DLD1 (cell line): ENCODE results near the gene RERE.

Source experiments
- in situ Hi-C: cut with HindIII; loops from 2 replicates; pipeline ENCODE4 v1.10.0; 2017; ENCODE audit warnings: low sequenced_read_pairs

Gene RERE

GRCh38 chr1:8723010-8723409 lies 94.4 kb downstream of the RERE start:
- in situ Hi-C loops, result no loop called here

- in situ Hi-C loops, result no loop called here
Observed at GRCh38 chr1:8722366-8722765, 95.1 kb downstream of the RERE start.

GRCh38 chr1:8721679-8722324 lies 95.6 kb downstream of the RERE start:
- in situ Hi-C loops, result no loop called here

- in situ Hi-C loops, result no loop called here
Observed at GRCh38 chr1:8720347-8720746, 97.1 kb downstream of the RERE start.

GRCh38 chr1:8718850-8719361 lies 98.5 kb downstream of the RERE start:
- in situ Hi-C loops, result no loop called here

- in situ Hi-C loops, result no loop called here
Observed at GRCh38 chr1:8717148-8717547, 100.3 kb downstream of the RERE start.

- in situ Hi-C loops, result no loop called here
Observed at GRCh38 chr1:8716238-8716637, 101.2 kb downstream of the RERE start.

- in situ Hi-C loops, result no loop called here
Observed at GRCh38 chr1:8714173-8714572, 103.3 kb downstream of the RERE start.

- in situ Hi-C loops, result no loop called here
Observed at GRCh38 chr1:8712413-8713231, 104.8 kb downstream of the RERE start.

GRCh38 chr1:8711873-8712412 lies 105.5 kb downstream of the RERE start:
- in situ Hi-C loops, result no loop called here

- in situ Hi-C loops, result no loop called here
Observed at GRCh38 chr1:8711151-8711550, 106.3 kb downstream of the RERE start.

GRCh38 chr1:8708259-8708658 lies 109.2 kb downstream of the RERE start:
- in situ Hi-C loops, result no loop called here

- in situ Hi-C loops, result no loop called here
Observed at GRCh38 chr1:8706995-8707396, 110.4 kb downstream of the RERE start.

GRCh38 chr1:8706291-8706690 lies 111.1 kb downstream of the RERE start:
- in situ Hi-C loops, result no loop called here

- in situ Hi-C loops, result no loop called here
Observed at GRCh38 chr1:8704866-8705506, 112.5 kb downstream of the RERE start.

- in situ Hi-C loops, result no loop called here
Observed at GRCh38 chr1:8702850-8703810, 114.3 kb downstream of the RERE start.

- in situ Hi-C loops, result no loop called here
Observed at GRCh38 chr1:8702472-8702849, 115.0 kb downstream of the RERE start.

GRCh38 chr1:8701794-8702471 lies 115.5 kb downstream of the RERE start:
- in situ Hi-C loops, result no loop called here

GRCh38 chr1:8699679-8700078 lies 117.8 kb downstream of the RERE start:
- in situ Hi-C loops, result no loop called here

GRCh38 chr1:8698937-8699447 lies 118.4 kb downstream of the RERE start:
- in situ Hi-C loops, result no loop called here
